Measurements from ENCODE around the gene PPP1R12A. TPM values are rescaled to one million over a fixed set of nuclear protein-coding genes. Genes with fewer than 3 reads are reported as not detected.

The PPP1R12A gene
- total RNA-seq, 1 donor from 2014 or later = 43.9 TPM

GRCh38 chr12:79859646-79860045 lies 75.3 kb downstream of the PPP1R12A start:
- DNase-seq (ENCODE audit: missing footprints) = no peak
- ATAC-seq = no peak
- intact Hi-C loops (cut with DNase I) = no loop called here

- DNase-seq (ENCODE audit: missing footprints) (no peak), ATAC-seq (no peak)
- intact Hi-C loops (cut with DNase I) = no loop called here
Observed at GRCh38 chr12:79858518-79858917, 76.4 kb downstream of the PPP1R12A start.

GRCh38 chr12:79857675-79858074 lies 77.2 kb downstream of the PPP1R12A start:
- intact Hi-C loops (cut with DNase I) = no loop called here
- ATAC-seq = no peak
- DNase-seq (ENCODE audit: missing footprints) = no peak

- ATAC-seq = no peak
- intact Hi-C loops (cut with DNase I) = no loop called here
- no peak for DNase-seq (ENCODE audit: missing footprints)
Observed at GRCh38 chr12:79850610-79851299, 84.1 kb downstream of the PPP1R12A start.

- DNase-seq (ENCODE audit: missing footprints) (no peak), ATAC-seq (no peak)
- intact Hi-C loops (cut with DNase I) = no loop called here
Observed at GRCh38 chr12:79848339-79848738, 86.6 kb downstream of the PPP1R12A start.

GRCh38 chr12:79847417-79847816 lies 87.5 kb downstream of the PPP1R12A start:
- no peak for DNase-seq (ENCODE audit: missing footprints)
- no peak for ATAC-seq
- intact Hi-C loops (cut with DNase I) = no loop called here

GRCh38 chr12:79844693-79845092 lies 90.2 kb downstream of the PPP1R12A start:
- ATAC-seq (no peak), DNase-seq (ENCODE audit: missing footprints) (no peak)
- intact Hi-C loops (cut with DNase I) = loop anchor here (5.0 kb wide), 1 partner anchor 93 kb away; the partner anchor contains the start of gene PPP1R12A

GRCh38 chr12:79843978-79844377 lies 90.9 kb downstream of the PPP1R12A start:
- no peak for DNase-seq (ENCODE audit: missing footprints)
- ATAC-seq = no peak
- intact Hi-C loops (cut with DNase I) = loop anchor here (5.0 kb wide), 1 partner anchor 93 kb away; the partner anchor contains the start of gene PPP1R12A

GRCh38 chr12:79842630-79843029 lies 92.3 kb downstream of the PPP1R12A start:
- no peak for DNase-seq (ENCODE audit: missing footprints)
- intact Hi-C loops (cut with DNase I) = loop anchor here (5.0 kb wide), 1 partner anchor 95 kb away; the partner anchor contains the start of gene PPP1R12A
- no peak for ATAC-seq

- intact Hi-C loops (cut with DNase I) = loop anchor here (5.0 kb wide), 1 partner anchor 95 kb away; the partner anchor contains the start of gene PPP1R12A
- ATAC-seq (no peak), DNase-seq (ENCODE audit: missing footprints) (no peak)
Observed at GRCh38 chr12:79841878-79842265, 93.0 kb downstream of the PPP1R12A start.

- ATAC-seq = no peak
- DNase-seq (ENCODE audit: missing footprints) = no peak
- intact Hi-C loops (cut with DNase I) = loop anchor here (5.0 kb wide), 1 partner anchor 96 kb away; the partner anchor contains the start of gene PPP1R12A
Observed at GRCh38 chr12:79841248-79841877, 93.5 kb downstream of the PPP1R12A start.

GRCh38 chr12:79838359-79838758 lies 96.5 kb downstream of the PPP1R12A start:
- intact Hi-C loops (cut with DNase I) = no loop called here
- no peak for DNase-seq (ENCODE audit: missing footprints)
- no peak for ATAC-seq

- intact Hi-C loops (cut with DNase I) = no loop called here
- ATAC-seq (no peak), DNase-seq (ENCODE audit: missing footprints) (no peak)
Observed at GRCh38 chr12:79837575-79837974, 97.3 kb downstream of the PPP1R12A start.

GRCh38 chr12:79835377-79835843 lies 99.5 kb downstream of the PPP1R12A start:
- no peak for DNase-seq (ENCODE audit: missing footprints)
- intact Hi-C loops (cut with DNase I) = no loop called here
- no peak for ATAC-seq

GRCh38 chr12:79834712-79835376 lies 100.1 kb downstream of the PPP1R12A start:
- ATAC-seq (no peak), DNase-seq (ENCODE audit: missing footprints) (no peak)

GRCh38 chr12:79830440-79830839 lies 104.5 kb downstream of the PPP1R12A start:
- intact Hi-C loops (cut with DNase I) = no loop called here
- ATAC-seq (no peak), DNase-seq (ENCODE audit: missing footprints) (no peak)

More at GRCh38 chr12:79834712-79835376, 100.1 kb downstream of the PPP1R12A start:
- intact Hi-C loops (cut with DNase I) = no loop called here

GRCh38 chr12:79828924-79829323 lies 106.0 kb downstream of the PPP1R12A start:
- intact Hi-C loops (cut with DNase I) = no loop called here
- no peak for ATAC-seq
- DNase-seq (ENCODE audit: missing footprints) = no peak

GRCh38 chr12:79827484-79827883 lies 107.4 kb downstream of the PPP1R12A start:
- ATAC-seq = no peak
- no peak for DNase-seq (ENCODE audit: missing footprints)
- intact Hi-C loops (cut with DNase I) = no loop called here

- intact Hi-C loops (cut with DNase I) = no loop called here
- no peak for ATAC-seq
Observed at GRCh38 chr12:79826267-79827128, 108.4 kb downstream of the PPP1R12A start.

More at GRCh38 chr12:79826267-79827128, 108.4 kb downstream of the PPP1R12A start:
- no peak for DNase-seq (ENCODE audit: missing footprints)
